Measurements from ENCODE around the gene OR56B1. TPM values are rescaled to one million over a fixed set of nuclear protein-coding genes. Genes with fewer than 3 reads are reported as not detected.

The OR56B1 gene
- polyA plus RNA-seq, 1 of the 3 experiments (the other 2 are of a cell fraction): not detected

- Histone ChIP-seq H3F3A (replicated peaks; ENCODE audit: insufficient read depth) (no peaks in the 10 kb centered on the region), H3K9me2 (no peaks in the 10 kb centered on the region), H3K4me1 (ENCODE audit: control insufficient read depth in 1 of 2, insufficient read depth in 2 of 2, low read depth in 1 of 2, low read length in 1 of 2) (no peaks in the 10 kb centered on the region), H3K36me3 (replicated peaks in 1 of 2; ENCODE audit: control insufficient read depth in 1 of 2, insufficient read depth in 2 of 2, low read length in 1 of 2) (no peaks in the 10 kb centered on the region), H3K79me2 (ENCODE audit: insufficient read depth) (no peaks in the 10 kb centered on the region), H3K27me3 (ENCODE audit: insufficient read depth) (no peaks in the 10 kb centered on the region; the same call in 1 of the 2 replicates), H2AFZ (ENCODE audit: low read depth) (no peak overlapping the region), H3K9ac (no peak overlapping the region), H4K20me1 (ENCODE audit: insufficient read depth) (no peaks in the 10 kb centered on the region), H3K27ac (ENCODE audit: low read depth in 2 of 2, low read length in 1 of 2) (no peak overlapping the region), H3K4me3 (ENCODE audit: low read depth in 2 of 2, low read length in 1 of 2) (no peak overlapping the region), H3K9me3 (no peaks in the 10 kb centered on the region), H3K4me2 (no peak overlapping the region)
- ChIA-PET POLR2A (no interaction called here), CTCF (interaction anchor here (1.2 kb wide), 1 partner anchor 45 kb away, joined by 3 read pairs; no protein-coding TSS in a partner anchor)
- DNase-seq: no peak
- WGBS (ENCODE audit: low lambda C conversion rate): 10% methylated on average over 3 of the region's 3 CpGs
- TF ChIP-seq RCOR1 (IDR thresholded peaks at IDR 0.05; ENCODE audit: low read length) (no peak), CHD2 (IDR thresholded peaks at IDR 0.05; ENCODE audit: low read length, partially characterized antibody) (no peak), USF1 (IDR thresholded peaks at IDR 0.05; ENCODE audit: borderline replicate concordance, low read depth) (no peak)
- TF ChIP-seq, protein P1, sequence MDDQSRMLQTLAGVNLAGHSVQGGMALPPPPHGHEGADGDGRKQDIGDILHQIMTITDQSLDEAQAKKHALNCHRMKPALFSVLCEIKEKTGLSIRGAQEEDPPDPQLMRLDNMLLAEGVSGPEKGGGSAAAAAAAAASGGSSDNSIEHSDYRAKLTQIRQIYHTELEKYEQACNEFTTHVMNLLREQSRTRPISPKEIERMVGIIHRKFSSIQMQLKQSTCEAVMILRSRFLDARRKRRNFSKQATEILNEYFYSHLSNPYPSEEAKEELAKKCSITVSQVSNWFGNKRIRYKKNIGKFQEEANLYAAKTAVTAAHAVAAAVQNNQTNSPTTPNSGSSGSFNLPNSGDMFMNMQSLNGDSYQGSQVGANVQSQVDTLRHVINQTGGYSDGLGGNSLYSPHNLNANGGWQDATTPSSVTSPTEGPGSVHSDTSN (IDR thresholded peaks at IDR 0.05): no peak
Measured at GRCh38 chr11:5719703-5720495, 16.3 kb upstream of the OR56B1 start.

- H3F3A ChIP-seq (replicated peaks; ENCODE audit: insufficient read depth): no peaks in the 10 kb centered on the region
- POLR2A ChIA-PET: no interaction called here
- no peaks in the 10 kb centered on the region for H3K79me2 ChIP-seq (ENCODE audit: insufficient read depth)
- no peak overlapping the region for H3K4me2 ChIP-seq
- CTCF ChIA-PET: no interaction called here
- TF ChIP-seq YY1 (IDR thresholded peaks at IDR 0.05; ENCODE audit: low read depth) (no peak), FOXM1 (IDR thresholded peaks at IDR 0.05; ENCODE audit: low read depth) (no peak), EP300 (IDR thresholded peaks at IDR 0.05; ENCODE audit: borderline replicate concordance in 1 of 2, low read depth in 1 of 2, low read length in 1 of 2) (no peak), RAD21 (IDR thresholded peaks at IDR 0.05; ENCODE audit: low read length) (no peak), TEAD4 (IDR thresholded peaks at IDR 0.05; ENCODE audit: borderline replicate concordance, insufficient read depth) (no peak), GATA2 (CRISPR knock-in tag; IDR thresholded peaks at IDR 0.05) (no peak), SMC3 (IDR thresholded peaks at IDR 0.05; ENCODE audit: low read depth, low read length) (no peak), TAF1 (IDR thresholded peaks at IDR 0.05; ENCODE audit: borderline replicate concordance, low read depth, low read length) (no peak), RFX5 (IDR thresholded peaks at IDR 0.05; ENCODE audit: low read length) (no peak), GABPA (IDR thresholded peaks at IDR 0.05; ENCODE audit: low read depth) (no peak)
- TF ChIP-seq, protein P1 (IDR thresholded peaks at IDR 0.05): no peak
- TF ChIP-seq, protein P2, sequence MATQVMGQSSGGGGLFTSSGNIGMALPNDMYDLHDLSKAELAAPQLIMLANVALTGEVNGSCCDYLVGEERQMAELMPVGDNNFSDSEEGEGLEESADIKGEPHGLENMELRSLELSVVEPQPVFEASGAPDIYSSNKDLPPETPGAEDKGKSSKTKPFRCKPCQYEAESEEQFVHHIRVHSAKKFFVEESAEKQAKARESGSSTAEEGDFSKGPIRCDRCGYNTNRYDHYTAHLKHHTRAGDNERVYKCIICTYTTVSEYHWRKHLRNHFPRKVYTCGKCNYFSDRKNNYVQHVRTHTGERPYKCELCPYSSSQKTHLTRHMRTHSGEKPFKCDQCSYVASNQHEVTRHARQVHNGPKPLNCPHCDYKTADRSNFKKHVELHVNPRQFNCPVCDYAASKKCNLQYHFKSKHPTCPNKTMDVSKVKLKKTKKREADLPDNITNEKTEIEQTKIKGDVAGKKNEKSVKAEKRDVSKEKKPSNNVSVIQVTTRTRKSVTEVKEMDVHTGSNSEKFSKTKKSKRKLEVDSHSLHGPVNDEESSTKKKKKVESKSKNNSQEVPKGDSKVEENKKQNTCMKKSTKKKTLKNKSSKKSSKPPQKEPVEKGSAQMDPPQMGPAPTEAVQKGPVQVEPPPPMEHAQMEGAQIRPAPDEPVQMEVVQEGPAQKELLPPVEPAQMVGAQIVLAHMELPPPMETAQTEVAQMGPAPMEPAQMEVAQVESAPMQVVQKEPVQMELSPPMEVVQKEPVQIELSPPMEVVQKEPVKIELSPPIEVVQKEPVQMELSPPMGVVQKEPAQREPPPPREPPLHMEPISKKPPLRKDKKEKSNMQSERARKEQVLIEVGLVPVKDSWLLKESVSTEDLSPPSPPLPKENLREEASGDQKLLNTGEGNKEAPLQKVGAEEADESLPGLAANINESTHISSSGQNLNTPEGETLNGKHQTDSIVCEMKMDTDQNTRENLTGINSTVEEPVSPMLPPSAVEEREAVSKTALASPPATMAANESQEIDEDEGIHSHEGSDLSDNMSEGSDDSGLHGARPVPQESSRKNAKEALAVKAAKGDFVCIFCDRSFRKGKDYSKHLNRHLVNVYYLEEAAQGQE (IDR thresholded peaks at IDR 0.05; ENCODE audit: low read depth, low read length): no peak
- TF ChIP-seq, protein P3, sequence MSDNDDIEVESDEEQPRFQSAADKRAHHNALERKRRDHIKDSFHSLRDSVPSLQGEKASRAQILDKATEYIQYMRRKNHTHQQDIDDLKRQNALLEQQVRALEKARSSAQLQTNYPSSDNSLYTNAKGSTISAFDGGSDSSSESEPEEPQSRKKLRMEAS (IDR thresholded peaks at IDR 0.05; ENCODE audit: low read depth): no peak
- H3K4me3 ChIP-seq (ENCODE audit: low read depth in 2 of 2, low read length in 1 of 2): no peak overlapping the region
- no peak overlapping the region for H2AFZ ChIP-seq (ENCODE audit: low read depth)
- H3K36me3 ChIP-seq (replicated peaks in 1 of 2; ENCODE audit: control insufficient read depth in 1 of 2, insufficient read depth in 2 of 2, low read length in 1 of 2): no peaks in the 10 kb centered on the region
- no peak for DNase-seq
- 0% methylated on average over 2 of the region's 2 CpGs for WGBS (ENCODE audit: low lambda C conversion rate)
- no peaks in the 10 kb centered on the region for H3K9me3 ChIP-seq
- no peaks in the 10 kb centered on the region for H4K20me1 ChIP-seq (ENCODE audit: insufficient read depth)
- H3K9ac ChIP-seq: no peak overlapping the region
- H3K27me3 ChIP-seq (ENCODE audit: insufficient read depth): no peaks in the 10 kb centered on the region; the same call in 1 of the 2 replicates
- no peaks in the 10 kb centered on the region for H3K9me2 ChIP-seq
- H3K4me1 ChIP-seq (ENCODE audit: control insufficient read depth in 1 of 2, insufficient read depth in 2 of 2, low read depth in 1 of 2, low read length in 1 of 2): no peaks in the 10 kb centered on the region
- H3K27ac ChIP-seq (ENCODE audit: low read depth in 2 of 2, low read length in 1 of 2): no peak overlapping the region
Measured at GRCh38 chr11:5722622-5723021, 13.6 kb upstream of the OR56B1 start.

Measured in SK-N-SH (cell line).